NCI-H1436 (cell line): ENCODE measurements around the gene HAP1.

ENCODE experiments used
- DNase-seq: peaks from one replicate; lab custom pipeline; 2025; lab: John Stamatoyannopoulos, UW

The HAP1 gene

GRCh38 chr17:41763327-41763726, 28.9 kb upstream of the HAP1 start:
- DNase-seq: no peak

- no peak for DNase-seq
Measured at GRCh38 chr17:41762841-41763240, 28.4 kb upstream of the HAP1 start.

GRCh38 chr17:41762391-41762790, 27.9 kb upstream of the HAP1 start:
- no peak for DNase-seq

- no peak for DNase-seq
Measured at GRCh38 chr17:41760878-41761277, 26.4 kb upstream of the HAP1 start.

GRCh38 chr17:41758601-41759000, 24.2 kb upstream of the HAP1 start:
- DNase-seq: no peak

- no peak for DNase-seq
Measured at GRCh38 chr17:41754066-41754465, 19.6 kb upstream of the HAP1 start.

- no peak for DNase-seq
Measured at GRCh38 chr17:41751288-41751687, 16.8 kb upstream of the HAP1 start.

- DNase-seq: no peak
Measured at GRCh38 chr17:41750862-41751261, 16.4 kb upstream of the HAP1 start.

- no peak for DNase-seq
Measured at GRCh38 chr17:41748275-41748674, 13.8 kb upstream of the HAP1 start.

GRCh38 chr17:41741709-41742108, 7.3 kb upstream of the HAP1 start:
- no peak for DNase-seq

- DNase-seq: no peak
Measured at GRCh38 chr17:41740506-41740905, 6.1 kb upstream of the HAP1 start.

GRCh38 chr17:41739661-41740352, 5.4 kb upstream of the HAP1 start:
- peak; percentile 55 for DNase-seq

GRCh38 chr17:41738801-41739112, 4.3 kb upstream of the HAP1 start:
- no peak for DNase-seq

- peak; percentile 85 for DNase-seq
Measured at GRCh38 chr17:41738077-41738800, 3.8 kb upstream of the HAP1 start.

- DNase-seq: no peak
Measured at GRCh38 chr17:41737680-41738023, 3.2 kb upstream of the HAP1 start.

GRCh38 chr17:41736983-41737679, 2.7 kb upstream of the HAP1 start:
- DNase-seq: no peak

- no peak for DNase-seq
Measured at GRCh38 chr17:41735744-41736143, 1.3 kb upstream of the HAP1 start.

- no peak for DNase-seq
Measured at GRCh38 chr17:41734949-41735313, 488 bp upstream of the HAP1 start.

- DNase-seq: no peak
Measured at GRCh38 chr17:41733348-41734138, 900 bp downstream of the HAP1 start.

- DNase-seq: no peak
Measured at GRCh38 chr17:41731836-41732235, 2.6 kb downstream of the HAP1 start.

GRCh38 chr17:41730479-41730878, 4.0 kb downstream of the HAP1 start:
- DNase-seq: no peak

- peak; percentile 40 for DNase-seq
Measured at GRCh38 chr17:41728056-41728455, 6.4 kb downstream of the HAP1 start.

GRCh38 chr17:41725134-41725533, 9.3 kb downstream of the HAP1 start:
- no peak for DNase-seq
